ENCODE results near the gene LBHD2. TPM values are rescaled to one million over a fixed set of nuclear protein-coding genes. Genes with fewer than 3 reads are reported as not detected.
"Not testable (repeated sequence)": the region's sequence is repeated elsewhere in the genome, so short reads cannot be mapped to it uniquely, and the experiment has no call there.

LBHD2 gene
- total RNA-seq, 1 experiment from 2014 or later = not detected

DNA sequence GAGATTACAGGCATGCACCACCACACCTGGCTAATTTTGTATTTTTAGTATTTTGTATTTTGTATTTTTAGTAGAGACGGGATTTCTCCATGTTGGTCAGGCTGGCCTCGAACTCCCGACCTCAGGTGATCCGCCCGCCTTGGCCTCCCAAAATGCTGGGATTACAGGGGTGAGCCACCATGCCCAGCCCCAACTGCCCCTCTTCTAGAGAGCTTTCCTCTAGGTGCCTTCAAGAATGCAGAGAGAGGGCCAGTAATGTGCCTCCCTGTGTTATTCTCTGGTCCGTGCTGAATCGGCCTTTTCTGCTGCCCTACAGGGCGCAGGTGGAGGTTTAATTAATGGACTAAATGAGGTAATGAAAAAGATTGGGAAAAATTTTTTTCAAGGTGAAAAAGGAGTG is 35.5 kb downstream of the LBHD2 start:
- DNase-seq (ENCODE audit: low read depth) = not testable (repeated sequence)

- no peak for DNase-seq (ENCODE audit: low read depth)
Measured at GRCh38 chr14:103121121-103121845, 37.3 kb downstream of the LBHD2 start.

DNA sequence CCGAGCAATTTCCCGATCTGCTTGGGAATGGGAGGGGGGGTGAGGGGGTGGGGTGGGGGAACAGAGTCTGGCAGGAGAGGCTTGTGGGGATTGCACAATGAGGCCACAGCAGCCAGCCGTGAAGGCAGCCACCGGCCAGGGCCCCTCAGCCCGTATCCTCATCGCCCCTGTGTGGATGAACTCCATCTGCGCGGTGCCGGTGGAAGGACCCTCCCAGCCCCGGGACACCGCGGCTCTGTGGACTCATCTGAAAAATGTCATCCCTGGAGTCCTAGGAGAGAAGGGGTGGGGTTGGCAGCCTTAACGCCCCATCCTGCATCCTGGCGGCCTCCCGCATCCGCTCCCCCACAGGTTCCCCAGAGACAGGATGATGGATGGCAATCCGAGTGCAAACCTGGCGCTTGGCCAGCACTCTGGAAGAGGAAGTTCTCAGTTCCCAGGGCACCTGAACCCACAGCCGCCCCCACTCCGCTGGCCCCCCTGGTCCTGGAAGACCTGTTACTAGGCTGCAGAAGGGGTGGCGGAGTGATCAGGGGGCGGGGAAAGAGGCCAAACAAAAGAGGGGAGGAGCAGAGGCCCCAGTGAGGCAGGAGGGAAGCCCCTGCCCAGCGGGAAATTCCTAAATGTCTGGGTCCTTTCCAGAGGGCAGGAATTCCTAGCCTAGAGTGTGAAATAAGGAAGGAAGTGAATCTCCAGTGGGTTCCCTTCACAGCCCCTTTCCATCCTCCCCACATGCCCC is 38.0 kb downstream of the LBHD2 start:
- peak; percentile 88 for DNase-seq (ENCODE audit: low read depth)

GRCh38 chr14:103122585-103122946 is 38.6 kb downstream of the LBHD2 start:
- no peak for DNase-seq (ENCODE audit: low read depth)

GRCh38 chr14:103122947-103123633 is 39.1 kb downstream of the LBHD2 start, which contains the start of gene TNFAIP2:
TSS of gene TNFAIP2 (plus strand) at chr14:103123461. CDS start at chr14:103126458, 2,997 bp downstream.
- DNase-seq (ENCODE audit: low read depth) = no peak

GRCh38 chr14:103123634-103124500 is 39.9 kb downstream of the LBHD2 start:
- peak; percentile 54 for DNase-seq (ENCODE audit: low read depth)

- no peak for DNase-seq (ENCODE audit: low read depth)
Measured at GRCh38 chr14:103124501-103125001, 40.5 kb downstream of the LBHD2 start.

GRCh38 chr14:103125098-103126070 is 41.4 kb downstream of the LBHD2 start:
- no peak for DNase-seq (ENCODE audit: low read depth)

DNA sequence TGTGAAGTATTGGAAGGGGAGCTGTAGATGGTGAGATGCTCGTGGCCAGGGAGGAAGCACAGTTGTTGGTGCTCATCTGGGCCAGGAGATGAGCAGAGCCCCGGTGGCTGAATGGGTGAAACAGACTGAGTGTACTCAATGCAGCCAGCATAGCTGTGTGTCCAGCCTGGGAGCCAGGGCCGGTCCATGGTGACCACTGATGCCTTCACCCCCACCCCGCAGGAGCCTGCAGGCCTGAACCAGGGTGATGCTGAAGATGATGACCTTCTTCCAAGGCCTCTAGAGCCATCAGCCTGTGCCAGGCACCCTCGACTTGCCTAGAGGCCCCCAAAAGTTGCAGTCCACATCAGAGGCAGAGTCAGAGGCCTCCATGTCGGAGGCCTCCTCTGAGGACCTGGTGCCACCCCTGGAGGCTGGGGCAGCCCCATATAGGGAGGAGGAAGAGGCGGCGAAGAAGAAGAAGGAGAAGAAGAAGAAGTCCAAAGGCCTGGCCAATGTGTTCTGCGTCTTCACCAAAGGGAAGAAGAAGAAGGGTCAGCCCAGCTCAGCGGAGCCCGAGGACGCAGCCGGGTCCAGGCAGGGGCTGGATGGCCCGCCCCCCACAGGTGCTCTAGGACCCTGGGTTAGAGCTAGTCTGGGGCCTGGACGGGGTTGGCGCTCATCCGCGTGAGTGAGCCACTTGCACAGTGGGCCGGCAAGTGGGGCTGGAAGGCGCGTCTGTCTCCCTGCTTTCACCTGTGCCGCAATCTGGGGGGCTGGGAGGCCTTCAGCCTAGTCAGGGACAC is 42.3 kb downstream of the LBHD2 start:
- no peak for DNase-seq (ENCODE audit: low read depth)

DNA sequence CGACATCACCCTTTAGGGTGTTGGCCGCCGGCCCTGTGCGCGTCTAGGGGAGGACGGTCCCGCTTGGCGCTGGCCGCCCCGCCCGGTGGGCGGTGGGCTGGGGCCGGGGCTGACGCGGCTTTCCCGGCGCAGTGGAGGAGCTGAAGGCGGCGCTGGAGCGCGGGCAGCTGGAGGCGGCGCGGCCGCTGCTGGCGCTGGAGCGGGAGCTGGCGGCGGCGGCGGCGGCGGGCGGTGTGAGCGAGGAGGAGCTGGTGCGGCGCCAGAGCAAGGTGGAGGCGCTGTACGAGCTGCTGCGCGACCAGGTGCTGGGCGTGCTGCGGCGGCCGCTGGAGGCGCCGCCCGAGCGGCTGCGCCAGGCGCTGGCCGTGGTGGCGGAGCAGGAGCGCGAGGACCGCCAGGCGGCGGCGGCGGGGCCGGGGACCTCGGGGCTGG is 42.9 kb downstream of the LBHD2 start:
- no peak for DNase-seq (ENCODE audit: low read depth)

GRCh38 chr14:103127356-103127755 is 43.3 kb downstream of the LBHD2 start:
- DNase-seq (ENCODE audit: low read depth) = no peak

DNA sequence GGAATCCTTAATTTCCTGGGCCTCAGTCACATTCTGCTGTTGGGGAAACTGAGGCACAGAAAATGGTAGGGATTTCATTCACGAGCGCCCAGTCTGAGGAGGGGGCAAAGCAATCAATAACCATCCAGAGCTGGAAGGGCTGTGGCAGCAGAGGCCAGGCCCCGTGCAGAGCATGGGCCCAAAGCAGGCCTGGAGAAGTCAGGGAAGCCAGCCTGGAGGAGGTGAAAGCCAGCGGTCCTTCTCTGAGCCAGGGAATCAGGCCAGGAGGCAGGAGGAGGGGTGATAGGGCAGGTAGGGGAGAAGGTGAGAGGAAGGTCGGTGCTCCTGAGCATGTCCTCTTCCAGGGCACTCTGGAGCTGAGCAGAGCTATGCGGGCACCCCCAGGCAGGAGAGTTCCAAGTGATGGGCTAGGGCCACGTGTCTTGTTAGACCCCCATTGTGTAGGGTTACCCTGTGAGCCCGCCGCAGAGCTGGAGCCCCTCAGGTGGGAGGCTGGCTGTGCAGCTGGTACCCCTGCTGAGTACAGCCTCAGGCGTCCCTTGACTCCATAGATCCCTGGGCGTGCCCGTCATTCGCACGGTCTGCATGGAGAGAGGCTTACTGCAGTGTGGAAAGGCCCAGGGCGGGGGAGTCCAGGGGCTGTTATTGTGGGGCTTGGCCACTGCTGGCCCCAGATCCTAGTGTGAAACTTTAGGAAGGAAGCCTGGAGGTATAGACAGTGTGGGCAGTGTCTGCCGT is 44.0 kb downstream of the LBHD2 start:
- DNase-seq (ENCODE audit: low read depth) = peak; percentile 44

- DNase-seq (ENCODE audit: low read depth) = peak; percentile 55
Measured at GRCh38 chr14:103128631-103129300, 44.8 kb downstream of the LBHD2 start.

DNA sequence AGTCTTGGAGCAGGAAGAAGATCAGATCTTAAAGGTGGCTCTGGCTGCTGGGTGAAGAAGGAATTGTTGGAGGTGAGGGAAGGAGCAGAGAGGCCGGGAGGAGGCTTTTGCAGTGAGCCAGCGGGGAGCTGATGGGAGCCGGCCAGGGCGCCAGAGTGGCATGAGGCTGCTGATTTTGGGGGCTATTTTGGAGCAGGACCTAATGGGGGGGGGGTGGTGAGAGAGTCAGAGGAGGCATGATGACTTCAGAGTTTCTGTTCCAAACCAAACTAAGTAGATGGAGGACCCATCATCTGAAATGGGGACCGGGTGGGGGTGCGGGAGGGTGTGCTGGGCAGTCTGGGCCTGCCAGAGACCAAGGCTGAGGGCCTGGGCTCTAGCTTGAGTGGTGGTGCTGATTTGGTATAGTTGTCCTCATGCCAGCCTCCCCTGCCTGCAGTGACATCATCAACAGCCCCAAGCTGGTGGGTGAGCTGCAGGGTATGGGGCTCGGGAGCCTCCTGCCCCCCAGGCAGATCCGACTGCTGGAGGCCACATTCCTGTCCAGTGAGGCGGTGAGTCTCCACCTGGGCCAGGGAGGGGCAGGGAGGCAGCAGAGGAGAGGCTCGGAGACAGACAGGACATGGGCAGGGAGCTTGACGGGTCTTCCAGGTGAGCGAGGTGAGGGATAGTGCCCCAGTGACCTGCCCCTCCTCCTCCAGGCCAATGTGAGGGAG is 45.4 kb downstream of the LBHD2 start:
- DNase-seq (ENCODE audit: low read depth) = peak; percentile 70

- DNase-seq (ENCODE audit: low read depth) = no peak
Measured at GRCh38 chr14:103130017-103130764, 46.2 kb downstream of the LBHD2 start.

GRCh38 chr14:103130965-103131364 is 47.0 kb downstream of the LBHD2 start:
- DNase-seq (ENCODE audit: low read depth) = peak; percentile 73

GRCh38 chr14:103131580-103131979 is 47.6 kb downstream of the LBHD2 start:
- no peak for DNase-seq (ENCODE audit: low read depth)

Measured in M059J (cell line).